Amygdala (tissue), 56 donors: ENCODE measurements around the gene TMPRSS7.

Source experiments
- DNase-seq, 56 donors: peaks; one replicate each; lab custom pipeline; 2025; lab: John Stamatoyannopoulos, UW

TMPRSS7 gene

GRCh38 chr3:112092496-112093179 lies 58.1 kb downstream of the TMPRSS7 start:
- no peak for DNase-seq

- DNase-seq: no peak
Measured at GRCh38 chr3:112093180-112093522, 58.6 kb downstream of the TMPRSS7 start.

GRCh38 chr3:112095731-112096130 lies 61.2 kb downstream of the TMPRSS7 start:
- no peak for DNase-seq

GRCh38 chr3:112096176-112096575 lies 61.6 kb downstream of the TMPRSS7 start:
- no peak for DNase-seq

GRCh38 chr3:112097378-112097777 lies 62.8 kb downstream of the TMPRSS7 start:
- DNase-seq: no peak

GRCh38 chr3:112101916-112102315 lies 67.4 kb downstream of the TMPRSS7 start:
- DNase-seq: no peak

GRCh38 chr3:112104774-112105173 lies 70.2 kb downstream of the TMPRSS7 start:
- no peak for DNase-seq

GRCh38 chr3:112109322-112109721 lies 74.8 kb downstream of the TMPRSS7 start:
- DNase-seq: no peak

- peak in 23 of 56 donors; percentile 1 to 44 (median 11) for DNase-seq
Measured at GRCh38 chr3:112111785-112112402, 77.4 kb downstream of the TMPRSS7 start.

- DNase-seq: no peak
Measured at GRCh38 chr3:112114576-112115160, 80.1 kb downstream of the TMPRSS7 start.

GRCh38 chr3:112115161-112115739 lies 80.7 kb downstream of the TMPRSS7 start:
- no peak for DNase-seq

- DNase-seq: no peak
Measured at GRCh38 chr3:112115806-112116383, 81.4 kb downstream of the TMPRSS7 start.

GRCh38 chr3:112116748-112117186 lies 82.2 kb downstream of the TMPRSS7 start:
- DNase-seq: no peak

- DNase-seq: no peak
Measured at GRCh38 chr3:112117415-112117814, 82.9 kb downstream of the TMPRSS7 start.

- peak in 20 of 56 donors; percentile 0 to 55 (median 8) for DNase-seq
Measured at GRCh38 chr3:112117841-112118571, 83.5 kb downstream of the TMPRSS7 start.

GRCh38 chr3:112119962-112120836 lies 85.7 kb downstream of the TMPRSS7 start:
- DNase-seq: no peak

GRCh38 chr3:112121577-112122547 lies 87.3 kb downstream of the TMPRSS7 start:
- no peak for DNase-seq

GRCh38 chr3:112122870-112123269 lies 88.3 kb downstream of the TMPRSS7 start:
- no peak for DNase-seq
